Transverse colon (tissue), 4 donors: ENCODE data around the gene KY.

Experiments used
- CTCF ChIP-seq, 5 experiments: fragments of 200-600 bp in 3 of 5; fragments of 450-650 bp in 2 of 5; sonication (generic) in 3 of 5; IDR thresholded peaks; 1 replicate in 2 of 5; 2 replicates in 3 of 5; pipeline ENCODE4 v1.5.1; 2016 to 2017; ENCODE audit warnings: antibody characterized with exemption in 5 of 5, inconsistent platforms in 3 of 5, mild to moderate bottlenecking in 2 of 5, moderate library complexity in 1 of 5
- EP300 ChIP-seq: sonication (generic); formaldehyde crosslinking; IDR thresholded peaks from one replicate; pipeline ENCODE4 v1.6.1; 2017; ENCODE audit warnings: antibody characterized with exemption, low read depth
- POLR2AphosphoS5 ChIP-seq, 3 donors: sonication (generic); formaldehyde crosslinking; IDR thresholded peaks; one replicate each; pipeline ENCODE4 v1.6.1; 2016; ENCODE audit warnings: antibody characterized with exemption in 3 of 3

DNA sequence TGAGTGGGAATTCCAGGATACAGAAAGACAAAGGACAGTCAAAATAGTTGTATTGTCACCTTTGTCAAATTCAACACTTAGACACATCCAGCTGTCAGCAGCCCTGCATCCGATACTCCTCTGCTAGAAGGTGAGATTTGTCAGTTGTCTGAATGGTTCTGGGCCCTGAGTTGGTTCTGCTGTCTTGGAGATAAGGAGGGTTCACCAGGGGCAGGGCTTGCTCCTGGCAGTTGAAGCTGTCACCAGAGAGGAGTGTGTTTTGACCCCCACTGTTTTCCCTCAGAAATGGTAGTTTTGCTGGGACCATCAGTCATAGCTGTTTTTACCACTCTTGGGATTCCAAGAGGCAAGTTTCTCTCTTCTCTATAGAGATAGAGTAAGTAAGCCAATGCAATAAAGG, 3.2 kb upstream of the KY start:
- TF ChIP-seq EP300 (no peak), CTCF (IDR thresholded peaks at IDR 0.05) (no peak), POLR2AphosphoS5 (IDR thresholded peaks at IDR 0.05) (no peak)
